NCI-H1092 (cell line): Measurements from ENCODE around the gene SCN1B.

Experiments
- DNase-seq: peaks from one replicate; lab custom pipeline; 2025; lab: John Stamatoyannopoulos, UW

SCN1B gene

DNA sequence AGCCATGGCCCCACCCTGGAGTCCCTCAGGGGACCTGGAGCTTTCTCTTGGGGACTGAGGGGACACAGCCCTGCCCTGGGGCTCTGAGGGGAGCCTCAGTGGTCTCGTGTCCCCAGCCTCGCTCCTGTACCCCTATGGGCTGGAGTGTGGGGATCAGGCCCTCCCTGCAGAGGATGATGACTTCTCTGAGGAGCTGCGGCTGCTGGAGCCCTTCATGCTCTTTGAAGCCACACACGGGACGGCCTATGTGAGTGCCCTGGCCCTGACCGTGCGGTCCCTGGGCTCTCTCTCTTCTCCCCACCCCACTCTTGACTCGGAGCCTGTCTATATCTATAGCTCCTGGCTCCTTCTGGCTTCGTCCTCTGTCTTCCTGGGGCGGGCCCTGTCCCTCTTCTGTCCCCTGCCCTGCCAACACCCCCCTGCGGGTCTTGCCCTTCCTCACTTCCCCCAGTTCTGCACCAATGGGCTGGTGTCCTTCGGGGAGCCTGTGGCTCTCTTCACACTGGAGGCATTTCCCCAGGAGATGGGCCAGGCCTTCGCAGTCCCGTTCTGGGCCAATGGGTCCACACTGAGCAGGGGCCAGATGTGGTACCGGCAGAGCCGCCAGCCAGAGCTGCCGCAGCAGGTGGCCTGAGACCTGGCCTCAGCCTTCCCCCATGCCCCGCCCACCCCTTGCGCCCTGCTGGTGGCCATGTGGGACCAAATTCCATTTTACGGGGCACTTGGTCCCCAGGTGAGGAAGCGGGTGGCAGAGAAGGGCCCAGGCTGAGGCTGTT is 44.3 kb downstream of the SCN1B start:
- DNase-seq, result no peak

DNA sequence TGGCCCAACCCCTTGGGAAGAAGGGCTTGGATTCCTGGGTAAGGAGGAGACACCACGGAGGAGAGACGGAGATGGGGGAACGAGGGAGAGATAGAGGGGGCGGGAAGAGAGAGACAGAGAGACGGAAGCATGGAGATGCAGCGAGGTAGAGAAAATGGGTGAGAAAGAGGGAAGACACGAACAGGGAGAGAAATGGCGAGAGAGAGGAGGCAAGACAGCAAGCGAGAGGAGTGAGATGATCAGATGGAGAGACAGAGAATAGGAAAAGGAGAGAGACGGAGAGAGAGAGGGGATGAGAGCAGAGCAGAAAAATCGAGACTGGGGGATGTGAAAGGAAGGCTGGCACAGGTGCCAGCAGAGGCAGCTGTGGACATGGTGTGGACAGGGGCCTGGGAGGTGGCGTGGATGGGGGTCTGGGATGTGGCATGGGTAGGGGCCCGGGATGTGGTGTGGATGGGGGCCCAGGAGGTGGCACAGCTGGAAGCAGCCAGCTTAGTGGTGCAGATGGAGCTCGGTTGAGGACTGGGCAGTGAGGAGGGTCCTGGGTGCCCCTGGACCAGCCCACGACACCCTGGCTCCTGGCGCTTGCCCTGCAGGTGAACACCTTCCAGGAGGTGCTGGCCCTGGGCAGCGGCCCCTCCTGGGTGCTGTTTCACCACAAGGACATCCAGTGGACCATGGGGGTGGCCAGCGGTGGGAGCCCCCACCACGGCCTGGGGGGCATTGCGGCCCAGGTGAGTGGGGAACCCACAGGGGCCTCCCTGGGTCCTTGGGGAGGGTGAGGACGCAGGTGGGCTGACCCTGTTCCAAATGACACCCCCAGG is 45.1 kb downstream of the SCN1B start:
- DNase-seq, result no peak

DNA sequence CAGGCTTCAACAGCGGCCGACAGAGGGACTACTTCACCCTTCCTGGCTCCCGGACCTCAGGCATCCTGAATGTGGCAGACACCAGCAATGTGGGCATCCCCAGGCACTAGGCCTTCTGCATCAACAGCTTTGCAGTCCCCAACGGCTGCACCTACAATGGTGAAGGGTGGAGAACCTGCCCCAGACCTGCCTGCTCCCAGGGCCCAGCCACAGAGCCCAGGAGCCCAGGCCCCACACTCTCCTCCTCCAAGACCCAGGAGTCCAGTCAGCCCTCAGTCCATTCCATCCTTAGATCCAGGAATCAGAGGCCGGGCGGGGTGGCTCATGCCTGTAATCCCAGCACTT is 45.7 kb downstream of the SCN1B start:
- no peak for DNase-seq

DNA sequence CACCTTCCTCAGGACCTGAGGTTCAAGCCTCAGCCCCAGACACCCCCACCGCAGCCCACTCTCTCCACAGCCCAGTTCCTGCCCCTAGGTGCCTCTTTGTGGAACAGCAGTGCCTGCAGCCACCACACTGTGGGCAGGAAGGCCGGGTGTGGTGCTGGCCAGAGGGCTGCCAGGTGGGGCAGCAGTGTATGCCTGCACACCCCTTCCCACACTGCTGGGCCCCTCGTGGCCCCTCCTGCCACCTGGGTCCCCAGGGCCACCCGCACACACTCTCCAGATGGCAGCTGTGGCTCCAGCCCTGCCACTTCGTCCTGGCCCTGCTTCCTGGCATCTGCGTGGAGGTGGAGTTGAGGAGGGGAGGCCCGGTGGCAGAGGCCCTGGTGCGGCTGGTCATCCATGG is 46.4 kb downstream of the SCN1B start:
- no peak for DNase-seq

DNA sequence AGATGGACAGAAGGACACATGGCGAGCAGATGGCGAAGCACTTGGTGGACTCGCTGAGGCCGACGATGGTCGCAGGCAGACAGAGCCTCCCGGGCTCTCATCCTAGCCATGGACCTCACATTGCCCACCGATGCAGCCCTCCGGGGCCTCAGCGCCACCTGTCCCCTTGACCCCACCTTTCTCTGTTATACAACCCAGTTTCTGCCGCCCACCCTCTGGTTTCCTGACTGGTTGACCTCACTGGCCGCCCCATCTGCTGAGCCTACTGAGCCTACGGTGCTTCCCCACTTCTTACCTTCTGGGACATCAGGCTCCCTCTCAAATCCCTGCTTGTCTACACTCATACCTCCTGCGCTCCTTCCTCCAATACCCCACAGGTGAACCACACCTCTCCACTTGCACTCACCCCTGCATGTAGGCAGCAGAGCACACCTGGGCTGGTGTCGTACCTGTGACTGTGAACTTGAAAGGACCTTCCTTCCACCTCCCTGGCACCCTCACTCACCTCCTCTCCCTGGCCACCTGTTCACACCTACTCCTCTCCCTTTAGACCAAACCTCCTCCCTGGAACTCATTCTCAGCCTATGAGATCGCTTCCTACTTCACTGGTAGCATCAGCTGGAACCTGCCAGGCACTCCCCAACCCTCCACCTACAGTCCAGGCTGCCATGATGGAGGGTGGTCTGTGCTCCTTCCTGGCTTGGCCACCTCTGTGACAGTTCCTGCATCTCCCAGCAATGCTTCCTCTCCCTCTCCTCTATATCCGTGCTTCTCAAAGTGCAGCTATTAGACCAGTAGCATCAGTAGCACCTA is 47.3 kb downstream of the SCN1B start:
- DNase-seq, result no peak

DNA sequence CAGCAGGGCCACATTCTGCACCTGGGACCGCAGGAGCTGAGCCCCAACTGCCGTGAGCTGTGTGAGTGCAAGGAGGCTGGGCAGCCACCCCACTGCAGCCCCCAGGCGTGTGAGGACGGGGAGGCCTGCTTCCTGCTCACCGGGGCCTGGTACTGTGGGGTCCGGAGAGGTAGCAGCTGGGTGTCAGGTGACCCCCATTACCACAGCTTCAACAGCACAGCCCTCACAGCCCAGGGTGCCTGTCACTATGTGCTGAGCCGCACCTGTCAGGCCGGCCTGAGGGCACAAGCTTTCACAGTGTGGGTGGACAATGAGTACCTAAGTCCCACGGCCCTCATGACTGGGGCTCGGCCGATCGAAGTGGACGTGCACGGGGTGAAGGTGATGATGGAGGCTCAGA is 49.6 kb downstream of the SCN1B start:
- DNase-seq, result no peak

DNA sequence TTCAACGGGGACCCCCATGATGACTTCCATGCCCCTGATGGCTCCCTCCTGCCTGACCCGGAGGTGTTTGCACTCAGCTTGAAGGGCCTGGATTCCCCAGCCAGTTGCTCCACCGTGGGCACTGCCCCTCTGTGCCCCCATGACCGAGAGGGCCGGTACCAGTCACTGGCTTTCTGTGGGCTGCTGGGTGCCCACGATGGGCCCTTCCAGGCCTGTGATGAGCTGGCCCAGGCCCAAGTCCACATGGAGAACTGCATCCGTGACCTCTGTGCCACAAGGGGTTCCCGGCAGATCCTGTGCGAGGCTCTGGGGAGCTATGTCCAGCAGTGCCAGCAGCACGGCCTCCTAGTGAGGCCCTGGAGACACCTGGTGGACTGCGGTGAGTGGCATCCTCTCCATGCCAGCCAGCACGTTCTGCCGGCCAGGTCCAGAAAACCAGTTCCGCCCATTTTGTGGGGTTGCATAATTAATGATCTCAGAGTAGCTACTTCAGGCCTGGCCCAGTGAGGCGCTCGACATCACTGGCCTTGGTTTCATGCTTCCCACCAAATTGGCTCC is 50.4 kb downstream of the SCN1B start:
- no peak for DNase-seq

DNA sequence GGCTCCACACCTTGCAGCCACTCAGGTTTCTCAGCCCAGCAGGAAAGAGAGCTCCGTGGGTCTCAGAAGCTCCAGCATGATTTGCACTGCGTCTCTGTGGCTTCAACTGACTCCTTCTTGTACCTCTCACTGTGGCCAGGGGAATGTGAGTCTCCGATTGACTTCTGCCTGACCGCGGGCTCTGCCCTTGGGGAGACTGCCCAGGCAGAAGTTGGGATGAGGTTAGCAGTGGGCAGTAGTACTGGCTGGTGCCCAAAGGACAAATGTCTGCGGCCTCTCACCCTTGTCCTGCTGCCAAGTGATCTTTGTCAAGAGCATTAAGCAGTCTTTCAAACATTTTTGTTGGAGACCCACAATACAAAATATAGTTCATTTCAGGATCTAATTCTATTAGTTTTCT is 50.9 kb downstream of the SCN1B start:
- no peak for DNase-seq

DNA sequence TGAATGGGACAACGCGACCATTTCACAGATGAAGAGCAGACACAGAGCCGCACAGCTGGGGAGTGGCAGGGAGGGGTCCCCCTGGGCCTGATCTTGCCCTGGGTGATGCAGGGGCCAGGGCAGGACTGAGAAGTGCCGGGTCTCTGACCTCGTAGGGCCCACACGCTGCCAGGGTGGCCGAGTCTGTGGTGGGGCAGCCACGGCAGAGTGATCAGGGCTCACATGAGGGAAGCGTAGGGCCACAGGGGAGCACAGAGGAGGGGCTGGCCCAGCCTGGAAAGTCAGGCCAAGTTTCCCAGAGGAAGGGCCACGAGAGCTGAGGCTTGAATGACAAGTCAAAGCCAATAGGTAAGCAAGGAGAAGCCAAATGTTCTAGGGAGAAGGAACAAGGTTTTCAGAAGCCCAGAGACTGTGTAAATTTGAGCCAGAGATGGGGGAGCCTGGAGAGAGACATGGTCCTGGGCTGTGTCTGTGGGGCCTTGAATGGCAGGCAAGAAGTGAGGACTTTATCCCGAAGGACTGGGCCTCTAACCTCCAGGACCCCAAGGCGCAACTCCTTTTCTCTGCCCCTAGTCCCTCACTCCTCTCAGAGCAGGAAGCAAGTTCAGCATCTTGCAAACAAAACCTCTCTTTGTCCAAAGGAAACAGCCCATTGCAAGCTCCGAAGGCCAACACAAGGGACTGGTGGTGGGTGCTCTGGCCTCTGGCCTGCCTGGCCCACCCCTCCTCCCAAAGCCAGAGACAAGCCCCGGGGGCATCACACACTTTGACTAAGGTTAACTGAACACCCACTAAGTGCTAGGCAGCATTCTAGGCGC is 53.6 kb downstream of the SCN1B start:
- DNase-seq, result no peak

DNA sequence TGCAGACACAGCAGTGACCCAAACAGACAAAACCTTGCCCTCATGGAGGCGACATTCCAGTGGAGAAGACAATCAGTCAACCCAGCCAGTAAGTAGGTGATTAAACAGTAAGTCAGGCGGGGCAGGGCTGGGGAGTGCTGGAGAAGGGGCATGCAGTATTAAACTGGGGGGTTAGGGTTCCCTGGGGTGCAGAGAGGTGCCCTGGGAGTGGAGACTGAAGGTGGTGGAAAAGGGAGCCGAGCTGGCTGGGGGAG is 54.2 kb downstream of the SCN1B start:
- no peak for DNase-seq

DNA sequence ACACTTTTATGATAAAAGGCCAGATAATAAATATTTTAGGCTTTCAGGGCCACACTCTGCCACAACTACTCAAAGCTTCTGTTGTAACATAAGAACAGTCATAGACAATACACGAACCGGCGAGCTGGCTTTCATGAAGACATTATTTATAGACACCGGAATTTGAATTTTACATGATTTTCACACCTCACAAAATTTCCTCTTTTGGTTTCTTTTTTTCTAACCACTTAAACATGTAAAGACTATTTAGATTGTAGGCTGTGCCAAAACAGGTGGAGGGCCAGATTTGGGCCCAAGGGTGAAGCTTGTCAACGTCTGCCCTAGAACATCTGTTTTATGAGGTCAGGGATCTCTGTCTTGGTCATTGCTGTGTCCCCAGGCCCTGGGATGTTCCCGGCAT is 55.7 kb downstream of the SCN1B start:
- no peak for DNase-seq

DNA sequence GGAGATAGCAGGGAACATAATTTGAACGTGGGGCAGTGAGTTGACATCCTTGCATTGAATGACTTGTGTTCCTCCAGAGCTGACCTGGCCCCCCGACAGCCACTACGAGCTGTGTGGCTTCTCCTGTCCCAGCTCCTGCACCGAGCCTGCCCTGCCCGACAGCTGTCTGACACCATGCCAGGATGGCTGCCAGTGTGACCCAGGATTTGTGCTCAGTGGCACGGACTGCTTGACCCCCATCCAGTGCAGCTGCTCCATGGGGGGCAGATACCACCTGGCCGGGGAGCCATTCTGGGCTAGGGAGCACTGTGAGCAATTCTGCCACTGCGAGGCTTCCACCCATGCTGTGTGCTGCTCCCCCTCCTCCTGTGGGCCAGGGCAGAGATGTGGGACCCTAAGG is 56.2 kb downstream of the SCN1B start:
- no peak for DNase-seq

DNA sequence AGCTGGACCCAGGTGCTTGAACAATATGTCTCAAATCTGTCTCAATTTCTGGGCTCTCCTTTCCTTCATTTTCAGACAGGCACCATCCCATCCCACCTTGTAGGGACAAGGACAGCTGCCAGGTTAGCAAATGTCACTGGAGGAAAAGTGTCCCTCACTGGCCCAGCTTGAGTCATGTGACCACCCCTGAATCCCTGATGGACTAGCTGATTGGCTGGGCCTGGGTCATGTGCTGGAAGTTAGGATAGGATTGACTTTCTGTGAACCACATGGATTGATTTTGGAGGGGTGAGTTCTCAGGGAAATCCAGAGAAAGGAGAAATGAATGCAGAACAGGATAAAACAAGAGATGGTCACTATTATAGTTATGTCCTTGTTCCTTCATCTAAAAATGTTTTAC is 57.1 kb downstream of the SCN1B start:
- DNase-seq, result no peak

DNA sequence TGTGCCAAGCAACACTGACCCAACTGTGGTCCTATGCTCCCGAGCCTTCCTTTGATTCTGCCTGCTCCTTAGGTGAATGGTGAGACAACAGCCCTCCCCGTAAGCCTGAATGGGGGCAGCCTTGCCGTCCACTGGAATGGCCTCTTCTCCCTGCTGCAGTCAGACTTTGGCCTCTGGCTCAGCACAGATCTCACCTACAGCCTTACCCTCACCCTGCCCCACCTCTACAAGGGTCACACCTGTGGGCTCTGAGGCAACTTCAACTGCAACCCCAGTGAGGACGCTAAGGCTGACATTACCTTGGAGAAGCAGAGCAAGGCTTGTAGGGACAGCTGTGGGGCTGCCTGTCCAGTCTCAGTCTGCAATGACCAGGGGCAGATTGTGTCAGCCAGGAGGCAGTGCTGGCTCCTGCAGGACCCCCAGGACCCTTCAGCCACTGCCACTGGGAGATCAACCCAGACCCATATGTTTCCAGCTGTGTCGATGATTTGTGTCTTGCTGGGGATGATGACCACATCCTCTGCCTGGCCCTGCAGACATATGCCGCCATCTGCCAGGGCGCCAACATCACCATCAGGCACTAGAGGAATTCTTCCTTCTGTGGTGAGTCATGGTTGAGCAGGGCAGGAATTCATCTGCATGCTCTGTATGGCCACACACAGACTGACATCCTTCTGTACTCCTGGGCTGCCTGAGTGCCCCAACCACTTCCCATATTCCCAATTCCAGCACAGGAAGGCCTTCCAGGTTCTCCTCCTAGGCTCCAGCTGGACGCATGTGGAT is 58.1 kb downstream of the SCN1B start:
- no peak for DNase-seq

DNA sequence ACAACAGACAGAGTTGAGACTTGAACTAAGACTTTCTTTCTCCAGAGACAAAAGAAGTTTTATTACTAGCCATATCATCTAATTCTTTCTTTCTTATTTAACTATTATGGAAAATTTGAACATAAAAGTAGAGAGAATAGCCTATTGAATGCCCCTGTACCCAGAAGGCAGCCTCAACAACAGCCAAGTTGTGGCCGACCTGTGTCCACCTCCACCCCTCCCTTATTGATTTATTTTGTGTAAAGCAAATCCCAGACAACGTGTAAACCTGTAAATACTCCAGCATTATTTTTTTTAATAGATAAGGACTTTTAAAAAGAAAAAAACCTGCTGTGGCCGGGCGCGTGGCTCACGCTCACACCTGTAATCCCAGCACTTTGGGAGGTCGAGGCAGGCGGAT is 59.3 kb downstream of the SCN1B start:
- DNase-seq, result no peak
